Stimulated activated CD8-positive, alpha-beta memory T cell treated with anti-CD3 and anti-CD28 coated beads, Interleukin-2, amount 100 ng/mL, for 1 hour (primary cell): ENCODE results near the gene SPEG.

Source experiments
- DNase-seq, 2 donors: peaks; one replicate each; pipeline ENCODE4 v3.0.0-alpha.2; 2020; ENCODE audit warnings: low read depth in 2 of 2

SPEG gene

DNA sequence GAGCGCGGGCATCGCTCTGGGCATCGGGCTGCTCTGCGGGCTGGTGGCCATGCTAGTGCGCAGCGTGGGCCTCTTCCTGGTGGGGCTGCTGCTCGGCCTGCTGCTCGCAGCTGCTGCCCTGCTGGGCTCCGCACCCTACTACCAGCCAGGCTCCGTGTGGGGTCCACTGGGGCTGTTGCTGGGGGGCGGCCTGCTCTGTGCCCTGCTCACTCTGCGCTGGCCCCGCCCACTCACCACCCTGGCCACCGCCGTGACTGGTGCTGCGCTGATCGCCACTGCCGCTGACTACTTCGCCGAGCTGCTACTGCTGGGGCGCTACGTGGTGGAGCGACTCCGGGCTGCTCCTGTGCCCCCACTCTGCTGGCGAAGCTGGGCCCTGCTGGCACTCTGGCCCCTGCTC is 113.0 kb downstream of the SPEG start:
- DNase-seq: no peak
